ENCODE data around the gene EPS8L2. TPM values are rescaled to one million over a fixed set of nuclear protein-coding genes. Genes with fewer than 3 reads are reported as not detected.
"Not testable (repeated sequence)": the region's sequence is repeated elsewhere in the genome, so short reads cannot be mapped to it uniquely, and the experiment has no call there.

EPS8L2 gene
- total RNA-seq, 1 experiment from 2014 or later = 0.90 TPM

DNA sequence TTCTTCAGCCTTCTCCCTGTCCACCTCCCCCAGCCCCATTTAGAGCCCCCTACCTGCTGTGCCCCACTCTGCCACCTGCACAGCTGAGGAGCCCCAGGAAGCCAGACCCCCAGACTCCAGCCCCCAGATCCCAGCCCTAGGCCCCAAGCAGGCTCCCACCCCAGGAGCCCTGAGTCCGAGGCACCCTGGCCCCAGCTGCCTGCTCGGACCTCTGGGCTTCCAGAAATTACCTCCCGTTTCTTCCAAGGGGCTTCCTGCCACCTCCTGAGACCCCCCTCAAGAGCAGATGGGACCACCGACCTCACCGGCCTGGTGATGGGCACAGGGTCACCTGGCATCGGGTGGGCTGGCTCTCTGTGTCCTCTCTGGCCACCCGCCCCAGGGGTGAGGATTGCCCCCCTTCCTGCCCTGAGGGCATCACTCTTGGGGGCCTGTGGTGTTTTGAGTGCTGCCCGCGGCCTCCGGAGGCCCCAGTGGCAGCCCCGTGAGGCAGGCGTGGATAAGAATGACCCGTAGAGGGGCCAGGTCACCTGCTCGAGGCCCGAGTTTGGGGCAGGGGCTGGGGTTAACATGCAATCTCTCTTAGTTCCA lies 23.0 kb downstream of the EPS8L2 start:
- no TSS peak for BruUV-seq (replicated peaks)
- no peaks in the 10 kb centered on the region for H3K36me3 ChIP-seq (ENCODE audit: insufficient read depth, low read length, poor library complexity, severe bottlenecking)
- peaks cover 8% of the 10 kb centered on the region for H3K27me3 ChIP-seq (replicated peaks; ENCODE audit: insufficient read depth, low read depth, low read length, poor library complexity)
- H3K4me3 ChIP-seq (ENCODE audit: low read depth, low read length, poor library complexity, severe bottlenecking) = no peak overlapping the region
- H3K4me1 ChIP-seq (ENCODE audit: insufficient read depth, low read length, poor library complexity, severe bottlenecking) = no peaks in the 10 kb centered on the region
- no peak overlapping the region for H3K27ac ChIP-seq (ENCODE audit: low read depth, low read length, poor library complexity, severe bottlenecking)
- intact Hi-C loops (cut with micrococcal nuclease; ENCODE audit: unreplicated experiment) = loop anchor here (10.0 kb wide), 1 partner anchor 174 kb away; no protein-coding TSS in a partner anchor
- CTCF ChIA-PET = no interaction called here
- no peaks in the 10 kb centered on the region for H3K9me3 ChIP-seq (ENCODE audit: low read depth, low read length, poor library complexity, severe bottlenecking)
- POLR2A ChIA-PET (ENCODE audit: low non-redundant PET) = no interaction called here
- no peak for DNase-seq (ENCODE audit: low spot score)
- TF ChIP-seq, protein P1, sequence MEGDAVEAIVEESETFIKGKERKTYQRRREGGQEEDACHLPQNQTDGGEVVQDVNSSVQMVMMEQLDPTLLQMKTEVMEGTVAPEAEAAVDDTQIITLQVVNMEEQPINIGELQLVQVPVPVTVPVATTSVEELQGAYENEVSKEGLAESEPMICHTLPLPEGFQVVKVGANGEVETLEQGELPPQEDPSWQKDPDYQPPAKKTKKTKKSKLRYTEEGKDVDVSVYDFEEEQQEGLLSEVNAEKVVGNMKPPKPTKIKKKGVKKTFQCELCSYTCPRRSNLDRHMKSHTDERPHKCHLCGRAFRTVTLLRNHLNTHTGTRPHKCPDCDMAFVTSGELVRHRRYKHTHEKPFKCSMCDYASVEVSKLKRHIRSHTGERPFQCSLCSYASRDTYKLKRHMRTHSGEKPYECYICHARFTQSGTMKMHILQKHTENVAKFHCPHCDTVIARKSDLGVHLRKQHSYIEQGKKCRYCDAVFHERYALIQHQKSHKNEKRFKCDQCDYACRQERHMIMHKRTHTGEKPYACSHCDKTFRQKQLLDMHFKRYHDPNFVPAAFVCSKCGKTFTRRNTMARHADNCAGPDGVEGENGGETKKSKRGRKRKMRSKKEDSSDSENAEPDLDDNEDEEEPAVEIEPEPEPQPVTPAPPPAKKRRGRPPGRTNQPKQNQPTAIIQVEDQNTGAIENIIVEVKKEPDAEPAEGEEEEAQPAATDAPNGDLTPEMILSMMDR (conservative IDR thresholded peaks at IDR 0.05; ENCODE audit: low read depth, low read length) = no peak
- no peak for TF ChIP-seq EZH2 (IDR thresholded peaks at IDR 0.05; ENCODE audit: borderline replicate concordance, low read depth, low read length, poor library complexity, severe bottlenecking)

GRCh38 chr11:729492-730074 lies 23.6 kb downstream of the EPS8L2 start:
- Histone ChIP-seq H3K27ac (ENCODE audit: low read depth, low read length, poor library complexity, severe bottlenecking) (no peak overlapping the region), H3K9me3 (ENCODE audit: low read depth, low read length, poor library complexity, severe bottlenecking) (no peaks in the 10 kb centered on the region), H3K4me1 (ENCODE audit: insufficient read depth, low read length, poor library complexity, severe bottlenecking) (no peaks in the 10 kb centered on the region), H3K27me3 (replicated peaks; ENCODE audit: insufficient read depth, low read depth, low read length, poor library complexity) (peaks cover 8% of the 10 kb centered on the region), H3K4me3 (ENCODE audit: low read depth, low read length, poor library complexity, severe bottlenecking) (no peak overlapping the region), H3K36me3 (ENCODE audit: insufficient read depth, low read length, poor library complexity, severe bottlenecking) (no peaks in the 10 kb centered on the region)
- ChIA-PET CTCF (interaction anchor here (1.0 kb wide), 1 partner anchor 175 kb away, joined by 3 read pairs; no protein-coding TSS in a partner anchor), POLR2A (ENCODE audit: low non-redundant PET) (interaction anchor here (0.6 kb wide), 1 partner anchor 154 kb away, joined by 3 read pairs; no protein-coding TSS in a partner anchor)
- TF ChIP-seq, protein P1 (conservative IDR thresholded peaks at IDR 0.05; ENCODE audit: low read depth, low read length) = no peak
- no peak for TF ChIP-seq EZH2 (IDR thresholded peaks at IDR 0.05; ENCODE audit: borderline replicate concordance, low read depth, low read length, poor library complexity, severe bottlenecking)
- intact Hi-C loops (cut with micrococcal nuclease; ENCODE audit: unreplicated experiment) = loop anchor here (10.0 kb wide), 1 partner anchor 175 kb away; no protein-coding TSS in a partner anchor
- DNase-seq (ENCODE audit: low spot score) = no peak
- BruUV-seq (replicated peaks) = no TSS peak

DNA sequence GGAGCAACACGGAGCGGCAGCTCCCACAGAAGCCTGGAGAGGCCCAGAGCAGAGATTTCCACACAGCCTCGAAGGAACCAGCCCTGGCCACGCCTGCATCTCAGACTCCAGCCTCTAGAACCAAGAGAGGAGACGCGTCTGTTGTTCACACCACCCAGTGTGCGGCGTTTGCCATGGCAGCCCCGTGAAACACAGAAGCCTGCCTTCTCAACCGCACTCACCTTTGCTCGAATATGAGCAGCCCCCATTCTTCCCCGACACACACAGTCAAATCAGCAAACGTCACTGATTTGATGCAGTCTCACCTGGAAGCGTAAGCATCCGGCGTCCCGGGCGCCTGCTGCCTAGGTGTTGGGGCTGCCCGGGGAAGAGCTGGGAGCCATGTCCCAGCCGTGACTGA lies 27.0 kb downstream of the EPS8L2 start:
- TF ChIP-seq, protein P1 (conservative IDR thresholded peaks at IDR 0.05; ENCODE audit: low read depth, low read length) = no peak
- TF ChIP-seq EZH2 (IDR thresholded peaks at IDR 0.05; ENCODE audit: borderline replicate concordance, low read depth, low read length, poor library complexity, severe bottlenecking) = no peak
- Histone ChIP-seq H3K9me3 (ENCODE audit: low read depth, low read length, poor library complexity, severe bottlenecking) (no peaks in the 10 kb centered on the region), H3K36me3 (ENCODE audit: insufficient read depth, low read length, poor library complexity, severe bottlenecking) (no peaks in the 10 kb centered on the region), H3K4me1 (ENCODE audit: insufficient read depth, low read length, poor library complexity, severe bottlenecking) (no peaks in the 10 kb centered on the region), H3K27me3 (replicated peaks; ENCODE audit: insufficient read depth, low read depth, low read length, poor library complexity) (no peaks in the 10 kb centered on the region), H3K27ac (ENCODE audit: low read depth, low read length, poor library complexity, severe bottlenecking) (no peak overlapping the region), H3K4me3 (ENCODE audit: low read depth, low read length, poor library complexity, severe bottlenecking) (no peak overlapping the region)
- ChIA-PET CTCF (interaction anchor here (0.6 kb wide), 1 partner anchor 120 kb away, joined by 3 read pairs; no protein-coding TSS in a partner anchor), POLR2A (ENCODE audit: low non-redundant PET) (no interaction called here)
- DNase-seq (ENCODE audit: low spot score) = no peak
- intact Hi-C loops (cut with micrococcal nuclease; ENCODE audit: unreplicated experiment) = no loop called here
- BruUV-seq (replicated peaks) = no TSS peak

- H3K27ac ChIP-seq (ENCODE audit: low read depth, low read length, poor library complexity, severe bottlenecking); H3K4me3 ChIP-seq (ENCODE audit: low read depth, low read length, poor library complexity, severe bottlenecking); H3K27me3 ChIP-seq (replicated peaks; ENCODE audit: insufficient read depth, low read depth, low read length, poor library complexity); DNase-seq (ENCODE audit: low spot score); H3K9me3 ChIP-seq (ENCODE audit: low read depth, low read length, poor library complexity, severe bottlenecking); POLR2A ChIA-PET (ENCODE audit: low non-redundant PET); H3K4me1 ChIP-seq (ENCODE audit: insufficient read depth, low read length, poor library complexity, severe bottlenecking); CTCF ChIA-PET; BruUV-seq (replicated peaks); H3K36me3 ChIP-seq (ENCODE audit: insufficient read depth, low read length, poor library complexity, severe bottlenecking); intact Hi-C loops (cut with micrococcal nuclease; ENCODE audit: unreplicated experiment): not testable (repeated sequence)
Observed at GRCh38 chr11:734541-734940, 28.5 kb downstream of the EPS8L2 start.

Measured in A673 (cell line).